Measurements from ENCODE around the gene FAM174A.

Gene FAM174A

DNA sequence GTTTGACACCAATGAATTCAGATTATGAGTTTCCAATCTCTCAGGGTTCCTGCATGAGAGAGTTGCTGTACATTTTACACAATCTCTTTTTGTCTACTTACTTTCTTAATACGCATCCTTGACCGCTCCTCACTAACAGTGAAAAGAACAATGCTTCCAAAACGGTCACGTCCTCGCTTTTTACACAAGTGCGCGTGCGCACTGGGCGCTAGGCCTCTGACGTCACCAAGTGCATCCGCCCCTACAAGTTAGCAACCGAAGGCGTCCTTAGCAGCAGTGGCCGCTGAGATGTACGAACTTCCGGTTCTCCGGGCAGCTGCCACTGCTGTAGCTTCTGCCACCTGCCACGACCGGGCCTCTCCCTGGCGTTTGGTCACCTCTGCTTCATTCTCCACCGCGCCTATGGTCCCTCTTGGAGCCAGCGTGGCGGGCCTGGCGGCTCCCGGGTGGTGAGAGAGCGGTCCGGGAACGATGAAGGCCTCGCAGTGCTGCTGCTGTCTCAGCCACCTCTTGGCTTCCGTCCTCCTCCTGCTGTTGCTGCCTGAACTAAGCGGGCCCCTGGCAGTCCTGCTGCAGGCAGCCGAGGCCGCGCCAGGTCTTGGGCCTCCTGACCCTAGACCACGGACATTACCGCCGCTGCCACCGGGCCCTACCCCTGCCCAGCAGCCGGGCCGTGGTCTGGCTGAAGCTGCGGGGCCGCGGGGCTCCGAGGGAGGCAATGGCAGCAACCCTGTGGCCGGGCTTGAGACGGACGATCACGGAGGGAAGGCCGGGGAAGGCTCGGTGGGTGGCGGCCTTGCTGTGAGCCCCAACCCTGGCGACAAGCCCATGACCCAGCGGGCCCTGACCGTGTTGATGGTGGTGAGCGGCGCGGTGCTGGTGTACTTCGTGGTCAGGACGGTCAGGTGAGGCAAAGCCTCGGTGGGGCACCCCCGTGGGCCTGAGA lies at the start of gene FAM174A:
FAM174A (plus strand) TSS at position 315 of the 946 bp plus-strand sequence; CDS start at position 472, 157 bp downstream.
- DNase-seq (ENCODE audit: low read depth in 3 of 3) = peak; percentile 84 to 89 (median 88)

GRCh38 chr5:100493996-100494395 lies 41.2 kb upstream of the FAM174A start:
- no peak for DNase-seq (ENCODE audit: low read depth in 3 of 3)

- no peak for DNase-seq (ENCODE audit: low read depth in 3 of 3)
These were observed 38.9 kb upstream of the FAM174A start for GRCh38 chr5:100496296-100496695.

DNA sequence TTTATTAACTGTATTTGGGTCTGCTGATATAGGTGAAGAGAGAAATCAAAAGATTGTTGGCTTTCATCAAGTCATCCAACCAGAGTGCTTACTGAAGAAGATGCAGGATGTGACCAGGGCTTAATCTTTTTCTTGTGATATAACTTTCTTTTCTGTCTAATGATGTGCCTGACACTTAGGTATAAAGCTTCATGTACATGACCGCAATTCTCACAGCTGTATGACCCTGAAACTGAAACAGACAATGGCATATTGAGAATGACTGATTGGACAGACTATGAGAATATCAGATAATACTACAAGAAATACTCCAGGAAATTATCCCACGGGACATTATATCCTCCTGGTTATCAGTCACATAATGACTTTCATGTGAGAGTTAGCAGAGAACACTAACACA lies 32.5 kb upstream of the FAM174A start:
- DNase-seq (ENCODE audit: low read depth in 3 of 3) = no peak

GRCh38 chr5:100505984-100506670 lies 29.0 kb upstream of the FAM174A start:
- DNase-seq (ENCODE audit: low read depth in 3 of 3) = no peak

- DNase-seq (ENCODE audit: low read depth in 3 of 3) = no peak
These were observed 18.9 kb upstream of the FAM174A start for GRCh38 chr5:100516285-100516684.

- DNase-seq (ENCODE audit: low read depth in 3 of 3) = no peak
These were observed 17.7 kb upstream of the FAM174A start for GRCh38 chr5:100517301-100517974.

GRCh38 chr5:100518377-100518776 lies 16.8 kb upstream of the FAM174A start:
- DNase-seq (ENCODE audit: low read depth in 3 of 3) = no peak

DNA sequence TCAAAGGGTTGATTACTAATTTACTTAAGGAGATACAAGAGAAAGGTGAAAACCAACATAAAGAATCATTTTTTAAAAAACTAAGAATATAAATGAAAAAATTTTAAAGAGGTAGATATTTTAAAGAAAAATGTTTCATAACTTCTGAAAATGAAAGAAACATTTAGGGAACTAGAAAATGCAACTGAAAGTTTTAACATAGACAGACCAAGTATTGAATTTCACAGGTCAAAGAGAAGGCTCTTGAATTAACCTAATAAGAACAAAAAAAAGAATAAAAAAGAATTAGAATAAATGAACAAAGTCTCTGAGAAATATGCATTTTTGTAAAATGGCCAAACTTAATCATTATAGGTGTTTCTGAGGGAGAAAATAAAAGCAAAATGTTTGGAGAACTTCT lies 16.1 kb upstream of the FAM174A start:
- no peak for DNase-seq (ENCODE audit: low read depth in 3 of 3)

- DNase-seq (ENCODE audit: low read depth in 3 of 3) = no peak
These were observed 14.8 kb upstream of the FAM174A start for GRCh38 chr5:100520348-100520747.

- no peak for DNase-seq (ENCODE audit: low read depth in 3 of 3)
These were observed 2.8 kb downstream of the FAM174A start for GRCh38 chr5:100537946-100538345.

DNA sequence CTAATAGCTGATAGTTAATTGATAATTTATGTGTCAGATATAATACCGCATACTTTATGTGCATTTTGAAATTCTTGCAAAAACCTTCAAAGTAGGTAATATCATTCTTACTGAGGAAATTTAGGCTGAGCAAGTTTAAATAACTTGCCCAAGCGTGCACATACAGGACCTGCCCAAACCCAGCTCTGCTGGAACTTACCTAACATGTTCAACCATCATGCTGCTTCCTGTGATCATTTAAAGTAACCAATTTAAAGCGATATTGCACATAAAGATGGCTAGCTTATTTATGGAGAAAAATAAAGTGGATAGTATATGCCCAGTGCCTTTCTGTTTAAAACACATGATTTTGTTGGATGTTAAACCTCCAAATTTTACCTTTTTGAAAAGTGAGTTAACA lies 4.3 kb downstream of the FAM174A start:
- DNase-seq (ENCODE audit: low read depth in 3 of 3) = no peak

- DNase-seq (ENCODE audit: low read depth in 3 of 3) = no peak
These were observed 6.9 kb downstream of the FAM174A start for GRCh38 chr5:100542086-100542485.

GRCh38 chr5:100546001-100546400 lies 10.8 kb downstream of the FAM174A start:
- no peak for DNase-seq (ENCODE audit: low read depth in 3 of 3)

DNA sequence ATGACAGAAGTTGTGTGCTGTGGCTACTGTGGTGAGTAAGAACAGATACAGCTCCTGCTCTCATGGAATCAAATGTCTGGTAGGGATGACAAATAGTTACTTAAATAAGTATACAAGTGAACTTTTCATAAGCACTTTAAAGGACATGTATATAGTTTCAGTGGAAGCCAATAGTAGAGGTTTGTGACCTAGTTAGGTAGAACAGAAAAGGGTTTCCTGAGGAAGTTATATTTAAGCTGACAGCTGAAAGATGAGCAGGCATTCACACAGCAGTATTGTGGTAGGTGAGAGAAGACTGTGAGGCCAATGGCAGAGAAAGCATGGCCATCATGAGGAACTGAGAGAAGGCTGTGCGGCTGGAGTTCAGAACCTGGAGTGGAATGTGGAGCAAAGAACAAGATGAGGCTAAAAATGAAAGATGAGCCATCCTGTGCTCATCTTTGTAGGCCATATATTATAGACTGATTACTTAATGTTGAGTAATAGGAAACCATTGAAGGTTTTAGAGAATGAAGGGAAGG lies 15.4 kb downstream of the FAM174A start:
- DNase-seq (ENCODE audit: low read depth in 3 of 3) = no peak

DNA sequence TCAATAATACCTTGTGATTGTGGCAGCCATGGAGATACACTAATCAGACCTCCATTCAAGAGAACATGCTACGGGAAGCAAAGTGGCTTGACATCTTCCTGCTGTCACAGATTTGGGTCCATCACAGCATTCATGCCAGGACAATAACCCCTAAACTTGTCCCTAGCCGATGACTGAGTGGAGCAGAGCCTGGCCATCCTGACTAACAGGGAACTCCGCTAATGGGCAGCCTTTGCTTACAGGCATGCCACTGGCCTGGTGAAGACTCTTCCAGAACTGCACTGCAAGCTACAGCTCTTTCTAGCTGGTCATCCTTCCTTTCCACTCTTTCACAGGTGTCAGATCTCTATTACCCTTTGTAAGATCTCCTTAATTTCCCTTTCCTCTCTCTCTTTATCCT lies 16.0 kb downstream of the FAM174A start:
- DNase-seq (ENCODE audit: low read depth in 3 of 3) = no peak

DNA sequence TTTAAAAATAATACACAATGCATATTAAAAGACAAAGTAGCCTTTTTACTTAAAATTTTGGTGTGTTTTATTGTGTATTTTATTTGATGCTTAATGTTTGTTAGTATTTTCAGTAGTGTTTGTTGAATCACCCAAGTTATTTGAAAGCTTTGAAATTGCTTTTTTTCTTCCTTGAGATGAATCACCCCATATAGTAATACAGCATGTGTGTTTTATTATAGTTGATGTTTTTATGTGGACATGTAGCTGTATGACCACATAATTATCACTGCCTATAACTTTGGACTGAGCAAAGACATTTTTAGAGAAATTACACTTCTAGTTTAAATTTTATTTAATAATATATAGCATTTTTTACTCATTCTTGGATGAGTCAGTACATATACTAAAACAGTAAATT lies 18.0 kb downstream of the FAM174A start:
- DNase-seq (ENCODE audit: low read depth in 3 of 3) = no peak

- no peak for DNase-seq (ENCODE audit: low read depth in 3 of 3)
These were observed 25.7 kb downstream of the FAM174A start for GRCh38 chr5:100560860-100561259.

DNA sequence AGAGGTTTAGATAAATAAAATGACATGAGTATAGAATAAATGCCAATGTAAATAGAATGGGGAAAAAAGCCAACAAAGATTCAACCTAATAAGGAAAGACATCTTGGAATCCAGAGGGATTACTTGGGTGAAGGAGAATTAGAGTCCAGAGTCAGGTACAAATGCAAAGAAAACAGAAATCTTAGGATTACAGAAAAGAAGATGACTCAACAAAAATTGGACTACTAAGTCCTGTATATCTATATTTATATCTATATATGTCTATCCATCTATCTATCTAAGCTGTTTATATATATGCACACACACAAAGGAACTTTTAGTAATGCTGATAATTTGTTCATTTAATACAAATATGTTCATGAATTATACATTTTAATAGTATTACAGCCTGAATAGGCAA lies 27.6 kb downstream of the FAM174A start:
- DNase-seq (ENCODE audit: low read depth in 3 of 3) = no peak

DNA sequence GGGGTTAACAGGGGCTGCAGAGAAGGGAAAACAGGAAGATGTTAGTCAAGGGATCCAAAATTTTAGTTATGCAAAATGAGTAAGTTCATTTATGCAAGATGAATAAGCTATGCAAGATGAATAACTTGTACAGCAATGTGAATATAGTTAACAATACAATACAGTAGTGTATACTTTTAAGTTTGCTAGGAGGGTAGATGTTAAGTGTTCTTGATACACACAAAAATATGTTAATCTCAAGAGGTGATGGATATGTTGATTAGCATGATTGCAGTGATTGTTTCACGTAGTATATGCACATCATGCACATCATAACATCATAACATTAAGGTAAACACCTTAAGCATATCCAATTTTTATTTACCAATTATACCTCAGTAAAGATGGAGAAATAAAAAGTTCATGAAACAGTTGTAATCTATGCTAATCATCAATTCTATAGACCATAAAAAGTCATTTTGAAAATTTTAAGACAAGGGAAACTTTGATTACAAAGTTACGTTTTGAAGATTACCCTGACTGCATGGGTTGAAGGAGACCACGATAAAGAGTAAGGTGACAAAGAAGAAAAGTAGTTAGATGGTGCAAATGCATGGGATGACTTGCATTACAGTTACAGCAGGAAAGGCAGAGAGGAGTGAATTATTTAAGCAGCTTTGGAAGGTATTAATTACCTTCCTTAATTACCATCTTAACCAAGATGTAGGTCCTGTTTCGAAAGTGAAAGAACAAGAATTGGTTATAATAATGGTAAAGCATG lies 31.4 kb downstream of the FAM174A start:
- no peak for DNase-seq (ENCODE audit: low read depth in 3 of 3)

DNA sequence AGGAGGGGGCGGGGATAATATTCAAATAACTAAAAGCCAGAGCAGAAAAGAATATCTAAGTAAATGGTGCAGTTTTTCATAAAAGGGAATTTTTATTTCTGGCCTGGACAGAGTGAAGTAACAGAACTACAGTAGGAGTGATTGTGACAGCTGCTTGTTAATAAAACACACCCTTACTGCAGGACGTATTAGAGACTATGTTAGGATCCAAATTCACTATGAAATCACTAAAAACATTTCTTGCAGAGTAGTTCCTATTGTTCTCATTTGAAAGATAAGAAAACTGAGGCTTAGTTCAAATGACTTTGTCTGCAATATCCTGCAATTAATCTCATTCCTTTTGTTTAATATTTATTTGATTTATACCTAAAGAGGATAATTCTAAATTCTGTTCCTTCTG lies 39.5 kb downstream of the FAM174A start:
- DNase-seq (ENCODE audit: low read depth in 3 of 3) = no peak
